ENCODE data around the gene EXOC3.
"Not testable (repeated sequence)": the region's sequence is repeated elsewhere in the genome, so short reads cannot be mapped to it uniquely, and the experiment has no call there.

EXOC3 gene

DNA sequence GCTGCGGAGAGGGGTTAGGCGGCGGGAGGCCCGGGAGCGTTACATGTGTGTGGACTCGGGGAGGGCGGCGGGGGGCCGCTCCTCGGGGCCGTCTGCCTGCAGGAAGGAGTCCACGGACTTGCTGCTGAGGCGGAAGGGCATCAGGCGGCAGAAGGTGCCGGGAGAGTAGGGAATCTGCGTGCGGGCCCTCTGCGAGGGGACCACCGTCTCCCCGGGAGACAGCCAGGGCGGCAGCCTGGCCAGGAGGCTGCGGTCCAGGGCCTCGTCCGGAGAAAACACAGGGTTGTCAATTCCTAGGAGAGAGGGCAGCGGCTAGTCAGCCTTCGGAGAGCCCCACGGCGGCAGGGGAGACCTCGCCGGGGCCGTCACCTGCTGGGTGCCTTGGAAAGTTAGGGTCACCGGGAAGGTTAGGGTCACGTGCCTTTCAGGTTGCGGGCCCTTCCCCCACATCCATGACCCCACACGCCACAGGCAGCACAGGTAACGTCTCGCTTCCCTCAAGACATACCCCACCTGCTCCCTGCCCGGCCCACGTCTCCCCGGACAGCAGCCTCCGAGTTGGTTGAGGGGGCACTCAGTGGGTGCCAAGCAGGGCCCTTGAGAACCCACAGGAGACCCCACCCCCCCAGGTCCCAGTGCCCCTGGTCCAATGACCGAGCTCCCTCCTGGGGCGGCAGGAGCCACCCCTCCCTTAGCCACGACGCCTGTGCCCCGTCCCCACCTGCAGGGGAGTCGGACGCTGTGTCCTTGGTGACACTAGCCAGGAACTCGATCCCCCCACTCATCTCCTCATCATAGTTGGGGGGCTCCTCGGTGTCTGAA lies 32.1 kb downstream of the EXOC3 start:
- DNase-seq = no peak

DNA sequence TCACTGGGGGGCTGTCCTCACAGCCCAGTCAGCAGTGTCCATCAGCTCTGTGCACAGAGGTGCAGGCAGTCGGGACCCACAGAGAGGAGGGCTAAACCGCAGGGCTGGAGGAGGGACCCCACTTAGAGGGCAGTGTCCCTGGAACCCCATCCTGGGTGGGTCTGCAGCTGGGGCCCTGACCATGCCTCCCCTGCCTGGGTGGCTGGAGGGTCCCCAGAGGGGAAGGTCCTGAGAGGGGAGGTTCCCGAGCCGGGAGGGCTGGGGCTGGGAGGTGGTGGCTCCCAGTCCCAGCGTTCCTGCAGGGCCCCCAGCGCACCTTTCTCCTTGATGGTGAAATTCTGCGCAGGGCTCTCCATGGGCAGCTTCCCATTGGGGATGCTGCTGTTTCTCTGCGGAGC lies 32.7 kb downstream of the EXOC3 start:
- DNase-seq = no peak

DNA sequence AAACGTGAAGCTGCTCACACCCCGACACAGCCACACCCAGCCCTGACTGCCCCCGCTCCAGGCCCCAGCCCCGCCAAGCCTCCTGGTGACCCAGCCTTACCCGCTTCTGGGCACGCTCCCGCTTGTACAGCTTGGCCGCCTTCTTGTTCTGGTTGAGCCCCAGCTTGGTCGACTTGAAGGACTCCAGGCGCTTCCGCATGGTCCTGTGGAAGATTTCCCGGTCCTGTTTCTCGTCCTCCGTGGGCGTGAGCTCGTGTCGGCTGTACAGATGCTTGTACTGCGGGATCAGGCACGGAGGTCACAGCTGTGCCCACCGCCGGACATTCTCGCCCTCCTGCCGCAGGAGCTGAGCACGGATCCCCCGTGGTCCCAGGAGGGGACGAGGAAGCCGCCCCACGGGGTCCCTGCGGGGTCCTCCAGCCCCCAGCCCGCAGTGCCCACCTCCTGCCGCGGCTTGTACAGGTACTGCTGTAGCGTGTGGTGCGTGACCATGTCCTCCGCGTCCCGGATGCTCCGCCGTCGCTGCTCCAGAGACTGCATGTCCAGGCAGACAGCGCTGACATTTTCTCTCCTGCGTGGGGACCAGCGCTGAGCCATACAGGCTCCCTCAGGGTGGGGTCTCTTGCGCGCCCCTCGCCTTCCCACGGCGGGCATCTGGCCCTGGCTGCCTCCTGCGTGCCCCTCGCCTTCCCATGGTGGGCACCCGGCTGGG lies 33.3 kb downstream of the EXOC3 start:
- no peak for DNase-seq

DNA sequence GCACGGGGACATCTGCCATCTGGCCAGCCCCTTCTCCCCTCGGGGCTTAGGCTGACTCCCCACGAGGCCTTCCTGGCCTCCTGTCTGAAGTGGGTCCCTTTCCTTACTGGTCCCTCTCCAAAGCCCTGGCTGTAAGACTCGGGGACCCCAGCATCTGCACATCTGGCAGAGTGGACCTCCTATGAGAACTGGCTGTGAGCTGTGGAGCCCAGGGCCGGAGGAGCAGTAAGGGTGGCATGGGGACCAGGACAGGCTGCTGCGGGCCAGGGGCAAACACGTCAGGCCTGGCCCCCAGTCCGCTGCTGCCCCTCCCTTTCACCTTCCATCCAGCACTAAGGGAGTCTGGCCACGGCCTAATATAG lies 33.8 kb downstream of the EXOC3 start:
- no peak for DNase-seq

DNA sequence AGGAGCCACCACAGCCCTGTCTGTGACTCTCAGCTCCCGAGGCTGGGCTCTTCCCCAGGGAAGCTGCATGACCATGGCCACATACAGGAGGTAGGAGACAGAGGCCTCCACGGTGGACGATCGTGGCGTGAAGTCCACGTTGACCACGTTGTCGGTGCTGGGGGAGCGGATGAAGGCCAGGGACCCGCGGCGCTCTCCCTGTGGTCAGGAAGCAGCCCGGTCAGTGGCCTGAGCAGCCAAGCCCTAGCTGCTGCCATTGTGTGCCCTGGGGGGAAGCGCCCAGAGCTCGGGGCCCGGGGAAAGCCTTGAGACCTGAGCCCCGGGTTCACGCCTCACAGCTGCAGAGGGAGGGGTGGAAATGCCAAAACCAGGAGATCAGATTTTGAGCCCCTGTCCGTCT lies 34.3 kb downstream of the EXOC3 start:
- no peak for DNase-seq

DNA sequence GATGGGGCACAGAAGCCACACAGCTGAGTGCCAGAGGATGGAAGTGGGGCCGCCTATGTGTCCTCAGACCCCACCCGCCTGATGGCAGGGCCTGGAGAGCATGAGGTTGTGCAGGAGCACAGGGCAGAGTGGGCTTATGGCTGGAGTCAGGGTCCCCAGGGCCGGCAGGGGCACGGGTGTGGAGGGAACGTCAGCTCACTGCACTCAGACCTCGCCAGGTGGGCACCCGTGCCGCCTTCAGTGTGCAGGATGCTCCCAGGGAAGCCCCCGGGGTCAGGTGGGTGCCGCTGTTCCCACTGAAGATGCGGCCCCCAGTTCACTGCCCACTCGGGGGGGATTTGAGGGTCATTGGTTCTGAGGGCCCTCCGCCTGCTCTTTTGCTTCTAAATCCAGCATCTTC lies 34.9 kb downstream of the EXOC3 start:
- DNase-seq = no peak

DNA sequence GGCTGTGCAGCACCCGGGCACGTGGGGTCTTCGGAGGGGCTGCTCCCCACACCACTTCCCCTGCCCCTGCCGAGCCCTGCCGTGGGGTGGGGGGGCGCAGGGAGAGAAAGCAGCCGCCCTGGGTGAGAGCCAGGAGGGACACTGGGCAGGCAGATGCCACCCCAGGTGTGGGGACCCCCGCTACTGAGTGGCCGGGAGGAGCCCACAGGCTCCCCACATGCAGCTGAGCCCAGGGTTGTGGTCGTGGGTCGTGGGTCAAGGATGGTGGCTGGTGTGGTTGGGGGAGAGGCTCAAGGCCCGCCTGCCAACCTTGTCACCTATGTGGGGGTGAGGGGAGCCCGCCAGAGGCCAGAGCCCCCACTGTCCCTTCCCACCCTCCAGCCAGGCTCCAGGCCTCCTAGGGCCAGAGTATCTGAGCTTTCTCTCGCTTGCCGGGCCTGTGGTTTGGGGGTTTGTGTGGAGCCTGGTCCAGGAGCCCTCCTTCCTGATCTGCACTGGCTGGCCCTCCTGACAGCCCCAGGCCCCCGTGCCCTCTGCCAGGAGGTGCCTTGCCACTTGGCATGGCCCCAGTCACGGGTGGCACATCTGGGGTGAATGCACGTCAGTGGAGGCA lies 35.5 kb downstream of the EXOC3 start:
- DNase-seq = no peak

DNA sequence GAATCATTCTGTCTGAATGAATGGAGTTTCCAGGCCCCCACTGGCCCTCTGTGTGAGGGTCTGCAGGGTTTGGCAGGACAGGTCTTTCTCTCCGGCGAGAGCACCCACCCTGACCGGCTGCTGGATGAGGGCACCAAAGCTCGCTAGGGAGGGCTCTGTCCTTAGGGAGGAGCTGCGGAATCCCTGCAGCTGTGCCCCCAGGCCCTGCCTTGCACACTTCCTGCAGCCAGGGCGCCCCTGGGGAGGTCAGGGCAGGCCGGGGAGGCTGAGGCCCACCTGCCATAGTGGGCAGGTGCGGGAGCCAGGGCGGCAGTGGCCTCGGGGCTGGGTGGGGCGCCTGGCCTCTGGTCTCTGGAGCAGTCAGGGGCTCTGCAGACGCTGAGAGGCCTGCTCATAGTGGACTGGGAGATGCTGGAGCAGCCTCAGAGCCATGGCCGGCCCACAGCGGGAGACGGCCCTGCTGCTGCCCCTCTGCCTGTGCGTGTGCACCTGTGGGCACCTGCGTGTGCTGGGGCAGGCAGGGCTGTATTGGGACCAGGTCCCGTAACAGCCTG lies 36.1 kb downstream of the EXOC3 start:
- DNase-seq = no peak

DNA sequence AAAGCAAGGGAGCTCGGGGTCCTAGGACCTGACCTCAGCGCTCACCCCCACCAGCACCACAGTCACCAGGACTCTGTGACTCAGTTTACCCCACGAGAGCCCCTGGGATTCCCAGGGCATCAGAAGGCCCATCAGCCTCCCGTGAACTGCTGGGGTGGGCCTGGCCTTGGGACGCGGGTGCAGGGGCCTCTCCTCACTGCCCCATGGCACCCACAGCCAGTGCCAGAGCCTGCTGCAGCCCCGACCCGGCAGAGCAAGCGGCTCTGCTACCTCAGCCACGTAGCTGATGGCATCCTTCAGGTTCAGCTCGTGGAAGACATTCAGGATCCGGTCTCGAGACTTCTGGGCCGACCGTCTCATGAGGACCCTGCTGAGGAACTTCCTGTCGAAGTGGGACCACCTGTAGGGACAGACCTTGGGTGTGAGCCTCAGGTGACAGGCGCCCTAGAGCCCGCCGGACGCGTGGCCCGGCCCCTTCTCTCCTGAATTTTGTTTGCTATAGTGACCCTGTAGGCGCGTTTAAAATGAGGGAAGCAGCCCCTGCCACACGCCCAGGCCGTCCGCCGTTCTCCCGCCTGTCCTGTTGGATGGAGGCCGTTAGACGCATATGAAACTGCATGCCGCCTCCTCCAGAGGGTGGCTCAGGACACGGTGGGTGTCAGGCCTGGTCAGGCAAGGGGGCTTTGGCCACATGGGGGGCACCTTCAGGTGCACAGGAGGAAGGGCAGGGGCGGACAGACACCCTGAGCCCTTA lies 36.8 kb downstream of the EXOC3 start:
- no peak for DNase-seq

DNA sequence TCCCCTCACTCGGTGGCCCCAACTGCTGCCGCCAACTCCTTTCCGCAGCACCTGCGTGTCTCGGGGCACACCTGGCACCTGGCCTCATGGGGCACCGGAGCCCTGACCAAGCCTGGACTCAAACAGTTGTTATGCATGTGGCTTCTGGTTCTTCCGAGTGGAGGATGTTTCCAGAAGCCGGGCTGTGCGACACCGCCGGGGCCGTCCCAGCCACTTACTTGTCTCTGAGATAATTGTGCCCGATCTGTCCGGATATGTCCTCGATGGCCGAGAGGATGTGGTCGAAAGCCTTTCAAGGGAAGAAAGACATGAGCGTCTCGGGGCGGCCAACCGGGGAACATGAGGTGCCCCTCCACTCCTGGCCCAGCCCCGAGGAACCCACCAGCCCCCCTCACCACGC lies 38.4 kb downstream of the EXOC3 start:
- DNase-seq = no peak

DNA sequence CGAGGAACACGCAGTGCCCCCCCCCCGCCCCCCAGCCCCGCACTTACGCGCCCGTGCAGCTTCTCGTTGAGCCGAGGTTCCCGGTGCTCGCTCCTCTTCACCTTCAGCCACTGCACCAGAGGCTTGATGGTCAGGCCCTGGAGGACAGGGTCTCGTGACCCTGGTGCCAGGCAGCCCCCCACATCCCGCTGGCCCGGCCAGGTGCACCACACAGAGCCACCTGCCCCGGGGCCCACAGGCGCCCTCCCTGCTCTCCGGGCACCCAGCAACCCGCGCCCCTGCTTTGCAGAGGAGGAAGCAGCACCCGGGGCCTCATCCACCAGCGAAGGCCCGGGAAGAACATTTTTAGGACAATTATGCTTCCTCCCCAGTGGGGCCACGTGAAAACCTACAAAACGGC lies 39.0 kb downstream of the EXOC3 start:
- no peak for DNase-seq

DNA sequence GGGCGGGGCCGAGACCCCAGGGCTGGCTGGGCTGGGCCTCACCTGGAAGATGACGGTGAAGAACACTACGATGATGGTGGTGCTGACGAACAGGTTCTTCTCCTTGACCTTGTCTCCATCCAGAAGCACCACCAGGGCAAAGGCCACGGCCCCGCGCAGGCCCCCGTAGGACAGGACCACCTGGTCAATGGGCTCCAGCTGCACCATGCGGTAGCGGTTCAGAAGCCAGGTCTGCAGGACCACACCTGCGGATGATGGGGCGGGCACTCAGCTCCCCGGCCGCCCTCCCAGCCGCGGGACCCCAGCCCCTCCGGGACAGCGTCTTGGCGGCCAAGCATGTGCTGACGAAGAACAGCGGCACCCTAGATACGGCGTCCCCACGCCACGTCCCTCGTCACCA lies 39.5 kb downstream of the EXOC3 start:
- no peak for DNase-seq

DNA sequence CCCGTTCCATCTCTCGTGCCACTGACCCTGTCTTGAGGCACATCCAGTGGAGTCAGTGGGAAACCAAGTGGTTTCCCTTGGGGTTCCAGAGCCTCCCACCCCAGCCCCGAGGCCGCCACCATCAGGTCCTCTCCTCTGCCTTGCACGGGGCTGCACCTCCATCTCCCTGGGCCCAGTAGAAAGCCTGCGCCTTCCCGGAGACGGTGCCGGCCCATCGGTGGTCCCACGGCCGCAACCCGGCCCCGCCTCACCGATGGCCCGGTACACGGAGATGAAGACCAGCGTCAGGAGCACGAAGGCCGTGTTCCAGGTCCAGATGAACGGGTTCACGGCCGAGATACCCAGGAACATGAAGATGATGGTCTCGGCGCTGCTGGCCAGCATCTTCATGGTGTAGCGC lies 40.0 kb downstream of the EXOC3 start:
- DNase-seq = no peak

DNA sequence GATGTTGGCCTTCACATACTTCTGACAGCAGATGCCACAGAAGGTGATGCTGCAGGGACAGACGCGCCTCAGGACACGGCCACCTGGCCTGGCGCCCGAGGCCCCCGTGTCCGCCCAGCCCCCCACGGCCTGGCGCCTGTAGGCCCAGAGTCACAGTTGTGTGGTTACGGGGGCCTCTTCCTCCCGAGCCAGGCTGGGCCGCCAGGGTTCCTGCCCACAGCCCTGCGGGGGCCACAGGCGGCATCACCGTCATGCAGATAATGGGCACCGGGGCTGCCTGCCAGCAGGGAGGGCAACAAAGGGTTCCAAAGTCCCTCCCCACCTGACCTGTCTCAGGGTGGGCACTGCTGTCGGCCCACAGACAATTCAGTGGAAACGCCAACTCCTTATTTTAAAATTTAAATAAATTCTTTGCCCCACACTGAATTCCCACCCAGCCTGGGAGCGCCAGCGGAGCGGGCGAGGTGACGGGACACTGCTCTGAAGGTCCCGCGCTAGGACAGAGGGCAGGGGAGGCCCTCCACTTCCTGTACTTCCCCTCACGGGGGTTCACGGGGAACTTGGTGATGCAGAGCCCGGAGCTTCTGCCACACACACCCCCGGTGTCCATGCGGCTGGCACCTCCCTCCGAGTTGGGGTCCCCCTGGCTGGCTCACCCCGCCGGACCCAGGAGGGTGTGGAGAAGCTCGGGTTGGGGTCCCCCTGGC lies 40.6 kb downstream of the EXOC3 start:
- DNase-seq = no peak

DNA sequence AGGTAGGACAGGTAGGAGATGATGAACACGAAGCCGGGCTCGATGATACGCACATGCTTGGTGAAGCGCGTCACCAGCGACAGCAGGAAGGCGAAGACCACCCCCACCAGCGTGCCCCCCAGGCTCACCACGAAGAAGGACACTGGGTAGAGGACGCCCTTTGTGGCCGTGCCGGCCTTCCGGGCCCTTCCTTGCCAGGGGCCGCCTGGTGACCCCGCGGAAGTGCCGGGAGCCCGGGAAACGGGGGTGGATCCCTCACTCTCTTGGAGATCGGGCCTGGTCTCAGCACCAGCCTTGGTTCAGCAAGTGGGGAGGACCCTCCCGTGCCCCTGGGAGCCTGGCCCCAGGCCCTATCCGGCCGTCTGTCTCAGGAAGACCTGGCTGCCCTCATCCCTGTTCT lies 41.6 kb downstream of the EXOC3 start:
- DNase-seq = no peak

DNA sequence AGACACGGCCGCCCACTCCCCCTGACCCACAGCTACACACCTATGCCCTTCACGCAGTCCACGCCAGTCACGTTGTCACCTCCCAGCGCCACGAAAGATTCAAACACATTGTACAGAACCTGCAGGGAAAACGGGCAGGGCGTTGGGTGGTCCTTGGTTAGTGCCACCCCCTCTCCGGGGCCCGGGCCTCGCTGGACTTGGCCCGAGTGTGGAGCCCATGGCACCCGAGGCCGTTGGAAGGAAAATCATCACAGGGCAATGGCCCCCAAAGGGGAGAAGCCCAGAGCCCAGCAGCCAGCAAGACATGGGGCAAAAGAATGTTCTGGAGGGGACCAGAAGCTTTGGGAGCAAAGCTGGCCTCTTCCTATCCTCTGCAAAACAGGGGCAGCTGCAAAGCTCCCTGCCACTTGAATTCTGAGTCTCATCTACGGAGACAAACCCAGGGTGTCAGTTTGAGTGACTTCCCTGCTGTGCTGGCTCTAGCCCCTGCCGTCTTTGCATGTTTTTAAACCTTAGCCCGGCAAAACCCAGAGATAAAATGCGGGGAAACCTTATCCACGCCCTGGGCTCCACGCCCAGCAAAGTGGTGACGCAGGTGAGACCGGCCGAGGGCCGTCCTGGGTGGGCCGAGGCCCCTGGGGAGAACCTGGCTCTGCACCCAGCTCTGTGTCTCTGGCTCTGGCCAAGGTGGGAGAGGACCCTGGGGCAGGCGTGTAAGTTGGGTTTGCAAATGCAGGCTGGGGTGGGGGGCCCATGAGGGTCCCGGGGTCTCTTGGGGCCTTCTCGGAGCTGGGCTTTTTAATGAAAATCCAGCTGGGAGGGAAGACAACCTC lies 42.4 kb downstream of the EXOC3 start:
- no peak for DNase-seq

DNA sequence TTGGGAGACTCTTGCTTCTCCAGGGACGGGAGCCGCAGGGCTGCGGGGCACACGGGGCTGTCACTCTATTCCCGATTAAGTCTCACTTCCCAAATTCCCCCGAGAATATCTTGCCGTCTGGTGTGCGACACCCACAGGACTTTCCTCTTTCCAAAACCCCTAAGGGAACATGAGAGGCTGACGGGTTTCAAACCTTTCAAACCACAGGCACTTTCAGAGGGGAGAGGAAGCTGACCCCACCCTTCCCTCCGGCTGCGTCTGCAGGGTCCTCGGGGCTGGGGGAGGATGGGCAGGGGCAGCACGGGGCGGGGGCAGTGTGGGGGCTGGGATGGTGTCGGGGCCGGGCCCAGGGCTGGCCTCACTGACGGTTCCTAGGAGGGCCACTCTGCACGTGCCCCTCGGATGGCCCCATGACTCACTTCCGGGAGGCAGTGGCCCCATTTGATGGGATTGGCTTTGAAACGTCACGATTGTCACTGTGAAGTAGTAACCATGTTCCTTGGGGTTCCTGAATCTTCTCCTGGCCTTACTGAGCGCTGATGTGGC lies 43.0 kb downstream of the EXOC3 start:
- no peak for DNase-seq

DNA sequence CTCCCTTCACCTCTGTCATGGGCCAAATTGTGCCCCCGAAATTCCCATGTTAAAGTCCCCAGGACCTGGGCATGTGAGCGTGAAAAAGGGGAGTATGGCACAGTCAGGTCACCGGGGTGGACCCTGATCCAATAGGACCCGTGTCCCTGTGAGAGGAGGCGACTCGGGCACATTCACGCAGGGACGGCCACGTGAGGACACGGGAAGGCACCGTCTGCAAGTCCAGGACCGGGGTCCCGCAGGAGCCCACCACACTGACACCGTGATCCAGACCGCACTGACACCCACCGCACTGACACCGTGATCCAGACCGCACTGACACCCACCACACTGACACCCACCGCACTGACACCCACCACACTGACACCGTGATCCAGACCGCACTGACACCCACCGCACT lies 43.6 kb downstream of the EXOC3 start:
- DNase-seq = not testable (repeated sequence)

DNA sequence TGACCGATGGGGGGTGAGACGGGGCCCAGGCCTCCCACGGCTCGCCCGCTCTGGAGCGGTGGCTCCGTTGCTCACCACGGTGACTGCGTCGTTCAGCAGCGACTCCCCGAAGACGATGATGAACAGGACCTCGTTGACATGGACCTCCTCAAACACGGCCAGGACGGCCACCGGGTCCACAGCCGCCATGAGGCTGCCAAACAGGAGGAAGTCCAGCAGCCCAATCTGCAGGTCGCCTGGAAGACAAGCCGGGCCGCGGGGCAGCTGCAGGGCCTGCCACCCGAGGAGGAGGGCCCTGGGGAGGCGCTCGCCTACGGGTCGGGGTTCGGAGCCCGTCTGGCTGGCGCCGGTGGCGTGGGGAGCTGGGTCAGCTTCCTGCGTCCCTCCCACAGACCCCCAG lies 45.3 kb downstream of the EXOC3 start:
- no peak for DNase-seq

DNA sequence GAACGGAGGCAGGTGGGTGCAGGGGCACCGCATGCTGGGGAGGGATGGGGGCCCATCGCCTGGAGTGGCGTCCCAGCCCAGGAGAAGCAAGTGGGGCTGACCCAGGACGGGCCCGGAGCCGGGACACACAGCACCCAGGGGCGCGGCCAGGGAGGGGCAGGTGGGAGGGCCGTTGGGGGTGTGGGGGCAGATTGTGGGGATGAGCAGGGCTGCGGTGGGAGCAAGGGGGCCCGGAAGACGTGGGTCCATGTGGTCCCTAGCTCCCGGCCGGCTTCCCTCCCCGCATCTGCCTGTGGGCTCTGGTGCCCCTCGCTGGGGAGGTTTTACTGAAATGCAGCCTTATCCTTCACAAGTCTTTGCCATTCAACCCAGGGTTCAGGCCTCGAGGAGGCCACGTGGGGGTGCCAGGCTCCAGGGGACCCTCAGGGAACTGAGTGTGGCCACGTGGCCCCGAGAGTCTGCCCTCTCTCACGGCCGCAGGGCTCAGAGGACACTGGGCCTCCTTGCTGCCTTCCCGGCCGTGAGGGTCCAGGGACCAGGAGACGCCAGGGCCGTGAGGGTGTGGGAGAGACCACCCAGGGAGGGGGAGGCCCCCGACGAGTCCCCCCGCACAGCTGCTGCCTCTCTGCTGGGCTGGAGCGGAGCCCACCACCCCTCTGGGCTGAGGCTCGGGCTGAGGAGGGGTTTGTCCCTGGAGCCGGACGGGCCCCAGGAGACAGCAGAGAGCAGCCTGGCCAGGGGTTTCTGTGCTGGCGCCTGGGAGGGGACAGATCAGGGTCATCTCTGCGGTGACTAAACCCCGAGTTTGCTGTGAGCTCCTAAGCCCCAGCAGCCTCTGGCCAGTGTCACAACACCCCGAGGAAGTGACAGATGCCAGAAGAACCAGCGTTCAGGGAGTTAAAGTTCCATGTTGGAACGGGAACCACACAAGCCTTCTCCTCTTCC lies 46.0 kb downstream of the EXOC3 start:
- DNase-seq = no peak

Data from HCEC 1CT (cell line).